Measurements from ENCODE around the gene MYO5B.

DNA sequence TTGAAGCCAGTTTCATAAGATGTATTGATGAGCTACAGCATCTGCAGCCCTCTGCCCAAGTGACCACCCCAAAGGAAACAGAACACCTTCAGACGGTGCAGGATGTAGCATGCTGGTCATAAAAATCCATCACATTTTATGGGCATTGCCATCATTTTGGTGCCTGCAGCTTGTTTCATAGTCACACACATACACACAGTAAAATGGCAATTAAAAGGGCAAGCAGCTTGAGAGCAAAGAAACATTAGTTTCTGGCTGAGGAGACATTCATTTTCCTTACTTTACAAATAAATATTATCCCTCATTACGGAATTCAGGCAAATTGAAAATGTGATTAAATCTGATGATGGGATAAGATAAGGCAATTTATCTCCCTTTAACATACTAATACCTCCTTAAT, 13.4 kb downstream of the MYO5B start:
- TF ChIP-seq, protein P1, sequence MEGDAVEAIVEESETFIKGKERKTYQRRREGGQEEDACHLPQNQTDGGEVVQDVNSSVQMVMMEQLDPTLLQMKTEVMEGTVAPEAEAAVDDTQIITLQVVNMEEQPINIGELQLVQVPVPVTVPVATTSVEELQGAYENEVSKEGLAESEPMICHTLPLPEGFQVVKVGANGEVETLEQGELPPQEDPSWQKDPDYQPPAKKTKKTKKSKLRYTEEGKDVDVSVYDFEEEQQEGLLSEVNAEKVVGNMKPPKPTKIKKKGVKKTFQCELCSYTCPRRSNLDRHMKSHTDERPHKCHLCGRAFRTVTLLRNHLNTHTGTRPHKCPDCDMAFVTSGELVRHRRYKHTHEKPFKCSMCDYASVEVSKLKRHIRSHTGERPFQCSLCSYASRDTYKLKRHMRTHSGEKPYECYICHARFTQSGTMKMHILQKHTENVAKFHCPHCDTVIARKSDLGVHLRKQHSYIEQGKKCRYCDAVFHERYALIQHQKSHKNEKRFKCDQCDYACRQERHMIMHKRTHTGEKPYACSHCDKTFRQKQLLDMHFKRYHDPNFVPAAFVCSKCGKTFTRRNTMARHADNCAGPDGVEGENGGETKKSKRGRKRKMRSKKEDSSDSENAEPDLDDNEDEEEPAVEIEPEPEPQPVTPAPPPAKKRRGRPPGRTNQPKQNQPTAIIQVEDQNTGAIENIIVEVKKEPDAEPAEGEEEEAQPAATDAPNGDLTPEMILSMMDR (IDR thresholded peaks at IDR 0.05; ENCODE audit: poor library complexity, severe bottlenecking) = no peak
- TF ChIP-seq EZH2 (IDR thresholded peaks at IDR 0.05; ENCODE audit: borderline replicate concordance, insufficient read depth, low read length, poor library complexity, severe bottlenecking) (no peak), RAD21 (conservative IDR thresholded peaks at IDR 0.05) (no peak), EP300 (conservative IDR thresholded peaks at IDR 0.05; ENCODE audit: poor library complexity, severe bottlenecking) (no peak)
